Ishikawa (cell line): ENCODE results near the gene SIX6.

Source experiments
- CEBPB ChIP-seq: IDR thresholded peaks from 2 replicates; pipeline ENCODE4 v1.6.1; 2012
- CREB1 ChIP-seq: IDR thresholded peaks from 2 replicates; pipeline ENCODE4 v1.6.1; 2012; ENCODE audit warnings: low read depth
- EGR1 ChIP-seq: IDR thresholded peaks from 2 replicates; pipeline ENCODE4 v1.6.1; 2012
- EP300 ChIP-seq: IDR thresholded peaks from 2 replicates; pipeline ENCODE4 v1.6.1; 2012; ENCODE audit warnings: borderline replicate concordance
- FOXM1 ChIP-seq: IDR thresholded peaks from 2 replicates; pipeline ENCODE4 v1.6.1; 2012; ENCODE audit warnings: low read depth, borderline replicate concordance
- NFIC ChIP-seq: IDR thresholded peaks from 2 replicates; pipeline ENCODE4 v1.6.1; 2012
- RAD21 ChIP-seq: IDR thresholded peaks from 2 replicates; pipeline ENCODE4 v1.6.1; 2012; ENCODE audit warnings: low read depth
- REST ChIP-seq: IDR thresholded peaks from 2 replicates; pipeline ENCODE4 v1.6.1; 2012; ENCODE audit warnings: low read depth, mild to moderate bottlenecking
- TAF1 ChIP-seq: IDR thresholded peaks from 2 replicates; pipeline ENCODE4 v1.6.1; 2012; ENCODE audit warnings: low read depth, mild to moderate bottlenecking
- TCF12 ChIP-seq: IDR thresholded peaks from 2 replicates; pipeline ENCODE4 v1.6.1; 2012; ENCODE audit warnings: low read depth
- TEAD4 ChIP-seq: IDR thresholded peaks from 2 replicates; pipeline ENCODE4 v1.6.1; 2012
- YY1 ChIP-seq: IDR thresholded peaks from 2 replicates; pipeline ENCODE4 v1.6.1; 2012; ENCODE audit warnings: low read depth
- ZBTB7A ChIP-seq: IDR thresholded peaks from 2 replicates; pipeline ENCODE4 v1.6.1; 2012; ENCODE audit warnings: low read depth
- TF ChIP-seq, protein P1 (sequence below): IDR thresholded peaks from 2 replicates; pipeline ENCODE4 v1.6.1; 2012
- TF ChIP-seq, protein P2 (sequence below): IDR thresholded peaks from 2 replicates; pipeline ENCODE4 v1.6.1; 2012

The SIX6 gene

GRCh38 chr14:60495946-60496345 lies 13.0 kb upstream of the SIX6 start:
- TF ChIP-seq, protein P1, sequence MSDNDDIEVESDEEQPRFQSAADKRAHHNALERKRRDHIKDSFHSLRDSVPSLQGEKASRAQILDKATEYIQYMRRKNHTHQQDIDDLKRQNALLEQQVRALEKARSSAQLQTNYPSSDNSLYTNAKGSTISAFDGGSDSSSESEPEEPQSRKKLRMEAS = no peak
- no peak for TF ChIP-seq TCF12
- no peak for TF ChIP-seq REST
- no peak for TF ChIP-seq RAD21
- no peak for TF ChIP-seq EGR1
- TF ChIP-seq TAF1 = no peak

GRCh38 chr14:60502541-60502940 lies 6.4 kb upstream of the SIX6 start:
- TF ChIP-seq NFIC = no peak
- TF ChIP-seq CREB1 = no peak
- TF ChIP-seq TEAD4 = no peak
- TF ChIP-seq TCF12 = no peak
- TF ChIP-seq CEBPB = no peak
- TF ChIP-seq FOXM1 = no peak
- TF ChIP-seq REST = no peak
- no peak for TF ChIP-seq RAD21

DNA sequence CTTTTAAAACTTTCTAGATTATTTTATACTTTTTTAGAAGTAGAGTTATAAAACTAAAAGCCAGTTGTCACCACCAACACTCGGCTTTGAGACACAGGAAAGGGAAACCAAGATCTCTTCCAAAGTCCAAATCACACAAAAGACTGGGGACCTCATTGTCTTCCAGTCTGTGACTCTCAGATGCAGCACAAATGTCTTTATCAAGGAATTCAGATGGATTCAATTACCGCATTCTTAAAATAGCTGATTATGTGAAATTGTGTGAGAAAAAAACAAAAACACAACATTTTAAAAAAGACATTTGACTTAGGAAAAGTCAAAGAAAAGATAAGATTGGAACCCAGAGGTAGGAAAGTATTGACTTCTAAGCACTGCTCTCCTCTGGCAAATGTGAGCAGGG lies 3.5 kb upstream of the SIX6 start:
- TF ChIP-seq EP300 (no peak), EGR1 (no peak), TAF1 (no peak), RAD21 (no peak), YY1 (no peak), TCF12 (no peak), NFIC (no peak), REST (no peak), TEAD4 (no peak)
- TF ChIP-seq, protein P2, sequence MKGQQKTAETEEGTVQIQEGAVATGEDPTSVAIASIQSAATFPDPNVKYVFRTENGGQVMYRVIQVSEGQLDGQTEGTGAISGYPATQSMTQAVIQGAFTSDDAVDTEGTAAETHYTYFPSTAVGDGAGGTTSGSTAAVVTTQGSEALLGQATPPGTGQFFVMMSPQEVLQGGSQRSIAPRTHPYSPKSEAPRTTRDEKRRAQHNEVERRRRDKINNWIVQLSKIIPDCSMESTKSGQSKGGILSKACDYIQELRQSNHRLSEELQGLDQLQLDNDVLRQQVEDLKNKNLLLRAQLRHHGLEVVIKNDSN = no peak
- TF ChIP-seq, protein P1 = no peak

DNA sequence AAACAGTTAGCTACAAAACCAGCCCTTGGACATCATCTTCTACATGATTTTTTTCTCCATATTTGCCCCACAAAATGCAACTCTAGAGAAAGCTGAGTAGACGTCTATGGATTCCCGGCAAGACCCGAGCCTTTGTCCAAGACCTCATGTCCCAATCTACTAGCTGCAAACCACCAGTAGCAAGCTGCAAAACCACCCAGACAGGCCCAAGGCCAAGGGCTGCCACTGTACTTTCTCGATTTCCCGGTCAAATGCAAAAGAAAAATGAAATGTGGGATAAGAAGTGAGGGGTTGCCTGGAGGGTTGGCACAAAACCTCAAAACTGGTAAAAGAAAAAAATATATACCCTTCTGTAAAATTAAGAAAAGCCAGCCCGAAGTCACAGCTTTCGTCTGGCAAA lies 2.9 kb upstream of the SIX6 start:
- no peak for TF ChIP-seq NFIC

DNA sequence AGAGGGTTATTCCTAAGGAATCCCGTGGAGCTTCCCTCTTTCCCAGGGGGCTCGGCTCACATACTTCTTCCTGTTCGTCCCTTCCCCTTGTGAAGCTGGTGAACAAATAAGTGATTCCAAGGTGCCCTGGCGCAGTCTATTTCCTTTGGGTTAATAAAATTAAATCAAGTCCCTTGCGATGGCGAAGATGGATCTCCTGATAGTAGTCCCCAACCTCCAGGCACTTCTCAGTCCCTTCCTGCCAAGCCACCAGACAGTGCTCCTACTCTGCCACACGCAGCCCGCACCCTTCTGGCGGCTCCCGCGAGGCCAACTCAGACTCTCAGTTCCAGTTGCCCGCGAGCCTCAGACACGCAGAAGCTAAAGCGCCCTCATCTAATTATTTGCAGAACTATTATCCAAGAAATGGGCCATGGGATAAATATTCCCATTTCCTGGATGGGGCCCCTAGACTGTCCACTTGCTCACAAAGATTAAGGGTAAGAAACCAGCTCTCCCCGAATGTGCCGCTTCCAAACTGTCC lies 2.4 kb upstream of the SIX6 start:
- TF ChIP-seq TCF12 (no peak), RAD21 (no peak), TEAD4 (no peak), ZBTB7A (no peak), CREB1 (no peak), TAF1 (no peak), REST (no peak), FOXM1 (no peak), CEBPB (no peak), EP300 (no peak), NFIC (no peak), YY1 (no peak), EGR1 (no peak)
- TF ChIP-seq, protein P2 = no peak
- TF ChIP-seq, protein P1 = no peak
